ENCODE results near the gene PSENEN. TPM values are rescaled to one million over a fixed set of nuclear protein-coding genes. Genes with fewer than 3 reads are reported as not detected.

PSENEN gene
- total RNA-seq, 1 donor from 2014 or later, result 56.9 TPM

DNA sequence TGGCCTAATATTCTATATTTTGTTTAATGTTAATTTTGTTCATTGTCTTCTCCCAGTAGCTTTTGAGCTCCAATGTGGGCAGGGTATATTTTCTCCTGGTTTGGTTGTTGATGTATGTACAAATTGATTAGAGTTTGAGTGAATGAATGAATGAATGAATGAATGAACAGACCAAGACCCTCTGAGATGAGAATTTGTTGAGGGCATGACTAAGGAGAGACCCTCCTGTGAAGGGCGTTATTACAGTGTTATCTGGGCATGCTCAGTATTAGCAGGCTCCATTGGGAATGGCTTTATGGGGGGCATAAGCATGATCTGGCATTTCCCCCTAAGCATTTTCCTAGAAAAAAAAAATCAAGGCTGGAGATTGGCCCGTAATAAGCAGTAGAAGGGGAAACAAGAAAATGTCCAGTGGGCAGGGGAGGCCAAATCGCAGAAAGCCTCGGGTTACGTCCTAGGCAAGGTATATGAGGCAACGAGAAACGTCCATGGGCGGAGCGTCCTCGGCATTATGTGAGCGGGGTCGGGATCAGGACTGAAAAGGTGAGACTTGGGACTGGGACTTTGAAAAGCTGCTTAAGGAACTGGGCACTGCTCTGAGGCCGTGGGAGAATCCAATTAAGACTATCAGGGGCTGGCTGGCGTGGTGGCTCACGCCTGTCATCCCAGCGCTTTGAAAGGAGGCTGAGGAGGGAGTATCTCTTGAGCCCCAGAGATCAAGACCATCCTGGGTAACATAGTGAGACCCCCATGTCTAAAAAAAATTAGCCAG lies 29.0 kb downstream of the PSENEN start:
- ATAC-seq, result no peak

DNA sequence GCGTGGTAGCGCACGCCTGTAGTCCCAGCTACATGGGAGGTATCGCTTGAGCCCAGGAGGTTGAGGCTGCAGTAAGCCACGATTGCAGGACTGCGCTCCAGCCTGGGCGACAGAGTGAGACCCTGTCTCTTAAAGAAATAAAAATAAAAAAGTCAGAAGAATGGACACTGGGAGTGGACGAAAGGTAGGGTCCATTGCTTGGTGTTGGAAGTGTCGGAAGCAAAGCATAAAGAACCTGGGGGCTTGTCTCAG lies 29.5 kb downstream of the PSENEN start:
- ATAC-seq, result peak; percentile 4

DNA sequence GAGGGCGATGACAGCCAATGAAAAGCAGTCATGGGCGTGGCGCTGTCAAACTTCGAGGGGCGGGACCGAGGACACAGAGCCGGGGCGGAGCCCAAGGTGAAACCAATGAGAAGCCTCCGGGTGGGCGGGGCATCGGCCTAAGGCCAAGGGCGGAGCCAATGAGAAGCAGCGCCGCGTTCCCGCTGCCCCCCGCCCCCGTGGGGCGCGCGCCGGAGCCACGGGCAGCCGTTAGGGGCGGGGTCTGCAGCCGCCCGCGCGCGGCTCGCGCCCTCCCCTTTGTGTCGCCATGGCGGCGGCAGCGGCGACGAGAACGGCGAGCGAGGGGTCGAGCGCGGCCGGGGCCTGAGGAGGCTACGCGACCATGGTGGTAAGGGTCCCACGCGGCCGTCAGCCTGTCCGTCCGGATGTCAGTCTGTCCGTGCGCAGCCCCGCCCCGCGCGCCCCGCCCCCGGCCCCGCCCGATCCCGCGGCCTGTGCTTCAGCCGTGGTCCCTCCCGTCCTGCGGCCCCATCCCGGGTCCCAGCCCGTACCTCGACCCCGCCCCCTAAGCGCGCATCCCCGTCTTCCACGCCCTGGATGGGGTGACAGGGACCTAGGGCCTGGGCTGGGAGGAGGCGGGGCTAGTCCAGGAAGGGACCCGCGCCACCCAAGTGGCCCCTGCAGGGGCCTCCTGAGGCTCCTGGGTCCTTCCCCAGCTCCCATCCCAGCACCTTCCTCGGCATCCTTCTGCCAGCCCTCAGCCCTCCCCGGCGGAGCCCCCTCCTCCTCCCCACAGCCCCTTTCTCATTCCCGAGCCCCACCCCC lies 30.0 kb downstream of the PSENEN start, which contains the start of gene ARHGAP33:
TSS of gene ARHGAP33 (plus strand) at position 267 of the 804 bp plus-strand sequence. CDS start at position 362, 95 bp downstream.
- peak; percentile 97 for ATAC-seq

DNA sequence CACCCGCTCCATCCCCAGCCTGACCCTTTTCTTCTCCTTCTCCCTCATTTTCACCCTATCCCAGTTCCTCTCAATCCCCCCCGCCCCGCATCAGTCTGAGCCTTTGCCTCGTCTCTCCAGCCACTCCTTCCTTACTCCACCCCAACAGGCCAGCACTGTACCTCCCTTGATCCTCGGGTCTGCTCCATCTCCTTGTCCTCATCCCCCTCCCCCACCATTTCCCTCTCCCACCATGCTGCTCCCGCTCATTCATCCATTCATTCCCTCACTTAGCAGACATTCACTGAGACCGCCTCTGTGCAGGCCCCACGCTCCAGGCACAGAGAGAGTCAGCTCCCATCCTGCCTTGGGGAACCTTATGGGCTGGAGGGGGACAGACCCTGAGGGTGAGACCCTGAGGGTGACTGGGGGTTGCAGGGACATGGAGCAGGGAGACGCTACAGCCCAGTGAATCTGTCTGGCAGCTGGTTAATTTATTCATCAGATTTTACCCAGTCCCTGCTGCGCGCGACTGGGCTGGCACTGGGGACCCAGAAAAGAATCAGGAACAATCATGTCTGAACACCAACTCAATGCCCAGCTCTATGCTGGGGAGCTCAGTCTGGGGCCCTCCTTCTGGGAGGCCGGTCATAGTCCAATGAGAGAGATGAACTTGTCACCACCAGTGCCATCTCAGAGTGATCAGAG lies 30.8 kb downstream of the PSENEN start:
- ATAC-seq, result no peak

DNA sequence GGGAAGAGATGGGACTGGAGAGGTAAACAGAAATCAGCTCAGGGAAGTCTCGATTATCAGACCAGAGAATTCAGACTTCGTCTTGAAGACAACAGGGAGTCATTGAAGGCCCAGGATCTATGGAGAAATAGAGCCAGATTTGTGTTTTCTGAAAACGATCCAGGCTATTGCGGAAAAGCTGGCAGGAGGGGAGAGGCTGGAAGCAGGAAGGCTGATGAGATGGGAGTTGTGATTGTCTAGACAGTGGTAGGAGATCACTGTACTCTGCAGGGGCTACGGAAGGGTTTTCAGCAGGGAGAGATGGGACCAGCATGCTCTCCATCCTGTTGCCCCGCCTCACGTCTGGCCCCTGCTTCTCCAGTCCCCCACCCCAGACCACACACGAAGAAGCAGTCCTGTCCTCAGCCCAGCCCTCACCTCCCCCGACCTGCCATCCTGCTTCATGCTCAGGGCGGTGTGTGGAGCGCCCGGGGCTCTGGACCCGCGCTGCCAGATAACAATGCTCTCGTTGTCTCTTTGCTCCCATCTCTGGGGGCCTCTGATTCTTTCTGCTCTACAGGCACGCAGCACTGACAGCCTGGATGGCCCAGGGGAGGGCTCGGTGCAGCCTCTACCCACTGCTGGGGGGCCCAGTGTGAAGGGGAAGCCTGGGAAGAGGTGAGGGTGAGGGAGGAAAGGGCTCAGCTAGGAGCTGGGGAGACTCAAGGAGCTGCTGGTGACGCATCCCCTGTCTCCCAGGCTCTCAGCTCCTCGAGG lies 31.8 kb downstream of the PSENEN start:
- ATAC-seq, result no peak

DNA sequence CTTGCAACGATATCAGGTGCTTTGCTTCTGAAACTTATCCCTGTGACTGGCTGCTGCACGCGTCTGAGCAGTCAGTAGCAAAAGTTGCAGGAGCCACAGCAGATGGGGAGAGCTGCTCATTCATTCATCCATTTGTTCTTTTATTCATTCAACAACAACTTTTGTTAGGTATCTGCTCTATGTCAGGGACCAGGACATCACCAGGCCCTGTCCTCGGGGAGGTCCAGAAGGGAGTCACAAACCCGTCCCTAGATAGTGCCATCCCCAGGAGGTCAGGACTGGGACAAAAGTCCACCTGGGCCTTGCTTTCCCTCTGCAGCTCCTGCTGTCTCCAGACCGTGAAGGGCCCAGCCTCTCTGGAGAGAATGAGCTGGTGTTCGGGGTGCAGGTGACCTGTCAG lies 32.5 kb downstream of the PSENEN start:
- no peak for ATAC-seq

DNA sequence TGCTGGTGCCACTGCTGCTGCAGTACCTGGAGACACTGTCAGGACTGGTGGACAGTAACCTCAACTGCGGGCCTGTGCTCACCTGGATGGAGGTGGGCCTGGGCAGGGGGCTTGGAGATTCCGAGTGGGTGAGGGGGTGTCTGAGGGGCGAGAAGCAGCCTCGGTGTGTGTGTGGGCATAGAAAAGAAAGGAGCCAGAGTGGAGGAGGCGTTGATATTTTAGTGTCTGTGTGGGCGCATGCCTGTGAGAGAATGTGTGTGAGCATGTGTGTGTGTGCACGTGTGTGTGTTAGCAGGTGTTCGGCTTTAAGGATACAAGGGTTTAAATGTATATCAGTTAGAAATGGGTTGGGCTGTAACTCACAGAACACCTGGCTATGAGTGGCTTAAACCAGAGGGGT lies 33.6 kb downstream of the PSENEN start:
- ATAC-seq, result no peak

DNA sequence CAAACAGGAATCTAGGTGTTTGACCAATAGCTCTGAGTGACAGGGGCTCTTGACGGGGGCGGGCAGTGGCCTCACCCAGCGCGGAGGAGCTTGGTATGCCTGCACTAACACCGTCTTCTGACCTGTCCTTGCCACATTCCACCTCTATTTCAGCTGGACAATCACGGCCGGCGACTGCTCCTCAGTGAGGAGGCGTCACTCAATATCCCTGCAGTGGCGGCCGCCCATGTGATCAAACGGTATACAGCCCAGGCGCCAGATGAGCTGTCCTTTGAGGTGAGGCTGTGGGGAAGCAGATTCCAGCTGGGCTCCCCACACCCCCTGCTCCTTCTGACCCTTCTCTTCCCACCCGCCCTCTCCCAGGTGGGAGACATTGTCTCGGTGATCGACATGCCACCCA lies 34.6 kb downstream of the PSENEN start:
- no peak for ATAC-seq

DNA sequence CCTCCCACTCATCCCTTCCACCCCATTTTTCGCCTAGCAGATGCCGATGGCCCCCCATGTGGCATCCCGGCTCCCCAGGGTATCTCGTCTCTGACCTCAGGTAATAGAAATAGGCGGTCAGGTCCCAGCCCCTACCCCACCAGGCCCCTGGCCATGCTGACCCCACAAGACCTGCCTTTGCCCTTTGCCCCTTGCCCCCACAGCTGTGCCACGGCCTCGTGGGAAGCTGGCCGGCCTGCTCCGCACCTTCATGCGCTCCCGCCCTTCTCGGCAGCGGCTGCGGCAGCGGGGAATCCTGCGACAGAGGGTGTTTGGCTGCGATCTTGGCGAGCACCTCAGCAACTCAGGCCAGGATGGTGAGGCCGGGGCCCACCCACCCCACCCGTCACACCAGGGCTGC lies 35.3 kb downstream of the PSENEN start:
- no peak for ATAC-seq

DNA sequence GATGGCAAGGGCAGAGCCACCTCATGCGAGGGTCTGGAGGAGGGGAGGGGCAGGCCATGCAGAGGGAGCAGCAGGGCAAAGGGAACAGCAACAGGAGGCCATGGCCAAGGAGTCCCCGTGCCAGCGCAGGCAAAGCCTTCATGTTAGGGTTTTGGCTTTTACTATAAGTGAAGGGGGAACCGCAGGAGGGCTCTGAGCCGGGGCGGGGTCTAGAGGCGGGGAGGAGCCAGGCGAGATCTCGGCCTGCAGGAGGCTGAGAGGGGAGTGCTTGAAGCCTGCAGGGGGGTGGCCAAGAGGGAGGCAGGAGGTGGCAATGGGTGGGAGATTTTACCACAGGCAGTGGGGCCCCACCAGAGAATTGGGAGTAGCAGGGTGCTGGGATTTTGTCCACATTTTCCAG lies 36.2 kb downstream of the PSENEN start:
- ATAC-seq, result no peak

DNA sequence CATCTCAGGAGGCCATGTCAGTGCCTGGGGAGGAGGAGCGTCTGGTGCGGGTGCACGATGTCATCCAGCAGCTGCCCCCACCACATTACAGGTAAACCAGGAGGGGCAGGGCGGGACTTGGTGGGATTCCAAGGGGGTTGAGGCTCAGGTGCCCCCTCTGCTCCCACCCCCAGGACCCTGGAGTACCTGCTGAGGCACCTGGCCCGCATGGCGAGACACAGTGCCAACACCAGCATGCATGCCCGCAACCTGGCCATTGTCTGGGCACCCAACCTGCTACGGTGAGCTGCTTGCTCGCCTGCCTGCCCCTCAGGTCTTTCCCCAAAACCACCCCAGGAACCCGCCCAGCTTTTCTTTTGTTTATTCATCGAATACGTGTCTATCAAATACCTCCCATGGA lies 37.1 kb downstream of the PSENEN start:
- no peak for ATAC-seq

DNA sequence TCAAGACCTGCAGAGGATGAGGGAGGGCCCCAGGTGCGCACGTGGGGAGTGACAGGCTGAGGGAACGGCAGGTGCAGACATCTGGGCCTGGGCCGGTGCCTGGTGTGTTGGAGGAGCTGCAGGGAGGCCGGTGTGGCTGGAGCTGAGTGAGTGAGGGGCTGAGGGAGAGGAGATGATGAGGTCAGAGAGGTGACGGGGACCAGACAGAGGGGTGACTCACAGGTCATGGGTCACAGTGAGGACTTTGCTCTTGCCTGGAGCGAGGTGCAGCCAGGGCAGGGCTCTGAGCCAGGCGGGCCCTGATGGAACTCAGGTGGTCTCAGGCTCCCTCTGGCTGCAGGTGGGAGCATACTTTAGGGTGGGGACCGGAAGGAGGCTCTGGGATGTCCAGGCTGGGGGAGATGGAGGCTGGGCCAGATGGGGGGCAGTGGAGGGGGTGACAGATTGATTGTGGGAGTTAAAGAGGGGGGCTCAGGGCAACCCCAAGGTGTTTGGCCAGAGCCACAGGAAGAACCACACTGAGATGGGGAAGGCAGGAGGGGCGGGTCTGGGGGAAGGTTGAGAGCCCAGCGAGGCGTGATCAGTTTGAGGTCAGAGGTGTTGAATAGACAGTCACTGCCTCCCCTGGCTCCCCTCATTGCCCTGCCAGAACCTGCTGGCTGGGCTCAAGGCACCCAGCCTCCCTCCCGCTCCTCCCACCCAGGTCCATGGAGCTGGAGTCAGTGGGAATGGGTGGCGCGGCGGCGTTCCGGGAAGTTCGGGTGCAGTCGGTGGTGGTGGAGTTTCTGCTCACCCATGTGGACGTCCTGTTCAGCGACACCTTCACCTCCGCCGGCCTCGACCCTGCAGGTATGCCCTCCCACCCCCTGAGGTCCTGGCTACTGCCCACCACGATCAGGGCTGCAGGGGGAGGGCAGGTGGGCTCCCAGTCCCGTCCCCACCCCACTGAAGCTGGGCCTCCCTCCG lies 38.3 kb downstream of the PSENEN start:
- no peak for ATAC-seq

DNA sequence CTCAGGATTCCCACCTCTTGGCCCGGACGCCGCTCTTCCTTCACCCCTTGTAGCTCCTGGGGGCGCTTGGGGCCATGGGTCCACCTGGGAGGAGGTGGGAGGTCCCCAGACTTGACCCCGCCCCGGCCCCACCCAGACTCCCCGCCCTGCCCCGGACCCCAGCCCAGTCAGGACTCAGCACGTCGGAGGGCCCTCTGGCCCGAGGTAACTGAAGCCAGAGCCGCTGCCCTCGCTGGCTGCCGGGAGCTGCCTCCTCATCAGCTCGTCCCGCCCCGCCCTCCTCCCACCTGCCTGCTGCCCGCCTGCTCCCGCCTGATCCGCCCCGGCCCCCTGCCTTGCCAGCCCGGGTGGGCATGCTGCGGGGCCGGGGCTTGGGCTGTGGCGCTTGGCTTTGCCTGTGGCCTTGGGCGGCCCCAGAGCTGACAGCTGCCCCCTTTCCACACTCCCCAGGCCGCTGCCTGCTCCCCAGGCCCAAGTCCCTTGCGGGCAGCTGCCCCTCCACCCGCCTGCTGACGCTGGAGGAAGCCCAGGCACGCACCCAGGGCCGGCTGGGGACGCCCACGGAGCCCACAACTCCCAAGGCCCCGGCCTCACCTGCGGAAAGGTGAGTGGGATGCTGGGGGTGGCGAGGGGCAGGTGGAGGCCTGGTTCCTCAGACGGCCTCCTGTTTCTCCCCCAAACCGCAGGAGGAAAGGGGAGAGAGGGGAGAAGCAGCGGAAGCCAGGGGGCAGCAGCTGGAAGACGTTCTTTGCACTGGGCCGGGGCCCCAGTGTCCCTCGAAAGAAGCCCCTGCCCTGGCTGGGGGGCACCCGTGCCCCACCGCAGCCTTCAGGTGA lies 39.3 kb downstream of the PSENEN start:
- no peak for ATAC-seq

DNA sequence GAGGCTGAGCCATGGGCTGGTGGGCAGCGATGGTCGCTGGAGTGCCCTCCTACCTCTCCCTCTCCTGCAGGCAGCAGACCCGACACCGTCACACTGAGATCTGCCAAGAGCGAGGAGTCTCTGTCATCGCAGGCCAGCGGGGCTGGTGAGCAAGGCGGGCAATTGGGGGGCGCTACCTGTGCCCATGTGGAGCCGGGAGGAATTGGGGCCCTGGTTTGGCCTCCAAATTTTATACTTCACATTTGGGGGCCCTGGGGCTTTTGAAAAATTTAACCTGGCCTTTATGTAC lies 39.8 kb downstream of the PSENEN start:
- ATAC-seq, result no peak

DNA sequence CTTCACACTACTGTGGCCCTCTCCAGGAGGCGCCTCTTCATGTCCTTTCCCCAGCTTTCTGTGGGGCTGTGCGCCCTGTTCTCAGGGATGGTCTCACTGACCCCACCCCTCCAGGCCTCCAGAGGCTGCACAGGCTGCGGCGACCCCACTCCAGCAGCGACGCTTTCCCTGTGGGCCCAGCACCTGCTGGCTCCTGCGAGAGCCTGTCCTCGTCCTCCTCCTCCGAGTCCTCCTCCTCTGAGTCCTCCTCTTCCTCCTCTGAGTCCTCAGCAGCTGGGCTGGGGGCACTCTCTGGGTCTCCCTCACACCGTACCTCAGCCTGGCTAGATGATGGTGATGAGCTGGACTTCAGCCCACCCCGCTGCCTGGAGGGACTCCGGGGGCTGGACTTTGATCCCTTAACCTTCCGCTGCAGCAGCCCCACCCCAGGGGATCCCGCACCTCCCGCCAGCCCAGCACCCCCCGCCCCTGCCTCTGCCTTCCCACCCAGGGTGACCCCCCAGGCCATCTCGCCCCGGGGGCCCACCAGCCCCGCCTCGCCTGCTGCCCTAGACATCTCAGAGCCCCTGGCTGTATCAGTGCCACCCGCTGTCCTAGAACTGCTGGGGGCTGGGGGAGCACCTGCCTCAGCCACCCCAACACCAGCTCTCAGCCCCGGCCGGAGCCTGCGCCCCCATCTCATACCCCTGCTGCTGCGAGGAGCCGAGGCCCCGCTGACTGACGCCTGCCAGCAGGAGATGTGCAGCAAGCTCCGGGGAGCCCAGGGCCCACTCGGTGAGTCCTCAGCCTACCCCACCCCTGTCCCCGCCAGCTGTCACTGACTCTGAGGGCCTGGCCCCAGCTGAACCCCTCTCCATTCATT lies 41.1 kb downstream of the PSENEN start:
- no peak for ATAC-seq

DNA sequence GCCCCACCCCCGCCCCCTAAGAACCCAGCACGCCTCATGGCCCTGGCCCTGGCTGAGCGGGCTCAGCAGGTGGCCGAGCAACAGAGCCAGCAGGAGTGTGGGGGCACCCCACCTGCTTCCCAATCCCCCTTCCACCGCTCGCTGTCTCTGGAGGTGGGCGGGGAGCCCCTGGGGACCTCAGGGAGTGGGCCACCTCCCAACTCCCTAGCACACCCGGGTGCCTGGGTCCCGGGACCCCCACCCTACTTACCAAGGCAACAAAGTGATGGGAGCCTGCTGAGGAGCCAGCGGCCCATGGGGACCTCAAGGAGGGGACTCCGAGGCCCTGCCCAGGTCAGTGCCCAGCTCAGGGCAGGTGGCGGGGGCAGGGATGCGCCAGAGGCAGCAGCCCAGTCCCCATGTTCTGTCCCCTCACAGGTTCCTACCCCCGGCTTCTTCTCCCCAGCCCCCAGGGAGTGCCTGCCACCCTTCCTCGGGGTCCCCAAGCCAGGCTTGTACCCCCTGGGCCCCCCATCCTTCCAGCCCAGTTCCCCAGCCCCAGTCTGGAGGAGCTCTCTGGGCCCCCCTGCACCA lies 41.9 kb downstream of the PSENEN start:
- no peak for ATAC-seq

DNA sequence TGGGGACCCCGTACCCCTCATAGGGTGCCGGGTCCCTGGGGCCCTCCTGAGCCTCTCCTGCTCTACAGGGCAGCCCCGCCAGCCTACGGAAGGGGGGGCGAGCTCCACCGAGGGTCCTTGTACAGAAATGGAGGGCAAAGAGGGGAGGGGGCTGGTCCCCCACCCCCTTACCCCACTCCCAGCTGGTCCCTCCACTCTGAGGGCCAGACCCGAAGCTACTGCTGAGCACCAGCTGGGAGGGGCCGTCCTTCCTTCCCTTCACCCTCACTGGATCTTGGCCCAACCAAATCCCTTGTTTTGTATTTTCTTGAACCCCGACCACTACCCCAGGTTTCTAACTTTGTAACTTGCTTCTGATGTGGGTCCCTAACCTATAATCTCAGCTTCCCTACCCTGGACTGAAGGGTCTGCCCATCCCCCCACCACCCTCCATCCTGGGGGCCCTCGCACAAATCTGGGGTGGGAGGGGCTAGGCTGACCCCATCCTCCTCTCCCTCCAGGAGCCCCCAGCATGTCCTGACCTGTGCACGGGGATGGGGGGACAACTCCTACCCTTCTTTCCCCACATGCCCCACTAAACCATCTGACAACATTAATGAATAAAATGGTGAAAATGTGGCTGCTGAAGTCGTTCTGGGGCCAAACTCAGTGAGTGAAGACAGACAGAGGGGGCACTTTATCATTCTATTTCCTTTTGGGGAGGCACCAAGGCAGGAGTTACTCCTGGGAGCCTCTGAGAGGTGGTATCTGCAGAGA lies 42.9 kb downstream of the PSENEN start:
- ATAC-seq, result no peak

DNA sequence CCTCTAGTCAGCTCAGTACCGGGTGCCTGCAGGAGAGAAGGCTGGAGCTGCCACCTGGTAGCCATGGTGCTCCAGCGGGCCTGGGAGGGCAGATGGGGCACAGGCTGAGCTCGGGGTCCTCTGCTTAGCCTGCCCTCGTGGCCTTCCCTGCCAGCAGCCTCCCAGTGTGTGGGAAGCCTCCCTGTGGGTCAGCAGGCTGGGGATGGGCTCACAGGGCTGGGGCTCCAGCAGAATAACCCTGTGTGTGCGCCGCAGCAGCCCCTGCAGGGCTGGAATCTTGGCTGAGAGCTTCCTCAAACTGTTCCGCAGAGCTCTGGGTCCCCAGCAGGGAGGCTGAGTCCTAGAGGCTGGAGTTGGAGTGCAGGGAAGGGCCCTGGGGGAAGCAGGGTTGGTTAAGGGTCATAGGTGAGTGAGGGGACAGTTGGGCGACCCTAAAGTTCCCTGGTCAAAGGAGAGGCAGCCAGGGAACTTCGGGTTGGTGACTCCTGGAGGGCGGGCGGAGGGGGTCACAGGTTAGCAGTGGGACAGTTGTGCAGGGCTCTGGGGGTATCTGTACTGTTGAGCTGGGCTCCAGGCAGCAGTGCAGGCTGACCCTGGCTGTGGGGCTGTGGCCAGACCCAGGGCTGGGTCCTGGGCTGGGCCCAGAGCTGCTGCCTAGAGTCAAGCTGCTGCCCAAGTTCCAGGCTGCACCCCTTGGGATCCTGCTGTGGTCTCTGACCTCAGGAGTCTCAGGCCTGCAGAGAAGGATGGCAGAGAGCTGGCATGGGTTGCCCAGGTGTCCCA lies 43.9 kb downstream of the PSENEN start:
- ATAC-seq, result no peak
